HepG2 (cell line): Measurements from ENCODE around the gene DYRK2. TPM values are rescaled to one million over a fixed set of nuclear protein-coding genes. Genes with fewer than 3 reads are reported as not detected.

ENCODE experiments used
- CREBL2 ChIP-seq: sonication (generic); formaldehyde crosslinking; IDR thresholded peaks from 2 replicates; pipeline ENCODE4 v1.8.1; 2023; ENCODE audit warnings: missing genetic modification reagents, mild to moderate bottlenecking, borderline replicate concordance
- EHMT2 ChIP-seq: fragments of 200-600 bp; sonication (generic); IDR thresholded peaks from 2 replicates; pipeline ENCODE4 v1.7.0; 2017; ENCODE audit warnings: antibody characterized with exemption, low read depth, low read length, borderline replicate concordance
- ESRRA ChIP-seq: sonication (generic); formaldehyde crosslinking; IDR thresholded peaks from 2 replicates; pipeline ENCODE4 v1.5.1; 2020; ENCODE audit warnings: mild to moderate bottlenecking, low read depth, missing genetic modification reagents
- HMG20A ChIP-seq: IDR thresholded peaks from 2 replicates; pipeline ENCODE4 v1.6.1; 2016; ENCODE audit warnings: borderline replicate concordance
- HNRNPH1 ChIP-seq: fragments of 200-400 bp; formaldehyde crosslinking; optimal IDR thresholded peaks from 2 replicates; pipeline ENCODE3; 2017; ENCODE audit warnings: mild to moderate bottlenecking, low read depth, low read length
- HOXA9 ChIP-seq: sonication (generic); formaldehyde crosslinking; IDR thresholded peaks from 2 replicates; pipeline ENCODE4 v1.8.1; 2022; ENCODE audit warnings: missing genetic modification reagents, mild to moderate bottlenecking, moderate library complexity, borderline replicate concordance
- KAT2B ChIP-seq: fragments of 150-350 bp; IDR thresholded peaks from 2 replicates; pipeline ENCODE4 v1.6.1; 2014; ENCODE audit warnings: low read depth, low read length, borderline replicate concordance
- KMT2A ChIP-seq: sonication (generic); formaldehyde crosslinking; IDR thresholded peaks from 2 replicates; pipeline ENCODE4 v1.4.0; 2020; ENCODE audit warnings: missing genetic modification reagents
- MAFK ChIP-seq, 2 experiments: IDR thresholded peaks in 1 of 2; conservative IDR thresholded peaks in 1 of 2; 2 replicates each; pipeline ENCODE4 v1.6.1; 2011; ENCODE audit warnings: improper control_type of control experiment in 2 of 2, low read length in 2 of 2
- NFE2 ChIP-seq: sonication (generic); formaldehyde crosslinking; IDR thresholded peaks from 2 replicates; pipeline ENCODE4 v1.4.0; 2020; ENCODE audit warnings: missing genetic modification reagents
- PHB2 ChIP-seq: fragments of 450-650 bp; IDR thresholded peaks from 2 replicates; pipeline ENCODE4 v1.6.1; 2018; ENCODE audit not compliant: partially characterized antibody
- RARG ChIP-seq: sonication (generic); formaldehyde crosslinking; IDR thresholded peaks from 2 replicates; pipeline ENCODE4 v1.4.0; 2020; ENCODE audit warnings: low read depth, mild to moderate bottlenecking, missing genetic modification reagents
- RBM39 ChIP-seq: fragments of 200-400 bp; formaldehyde crosslinking; IDR thresholded peaks from one replicate; pipeline ENCODE4 v1.6.1; 2018; ENCODE audit warnings: antibody characterized with exemption, mild to moderate bottlenecking, low read depth, low read length; ENCODE audit not compliant: poor library complexity, severe bottlenecking
- SAP130 ChIP-seq: IDR thresholded peaks from 2 replicates; pipeline ENCODE4 v1.6.1; 2016; ENCODE audit warnings: low read depth
- TEAD2 ChIP-seq: sonication (generic); formaldehyde crosslinking; IDR thresholded peaks from 2 replicates; pipeline ENCODE4 v1.9.0; 2021; ENCODE audit warnings: missing genetic modification reagents
- TFAP4 ChIP-seq: sonication (generic); IDR thresholded peaks from 2 replicates; pipeline ENCODE4 v1.6.1; 2016; ENCODE audit warnings: low read depth, borderline replicate concordance
- TIGD3 ChIP-seq: sonication (generic); formaldehyde crosslinking; IDR thresholded peaks from 2 replicates; pipeline ENCODE4 v1.5.1; 2020; ENCODE audit warnings: mild to moderate bottlenecking, missing genetic modification reagents, borderline replicate concordance
- ZBTB42 ChIP-seq: sonication (generic); formaldehyde crosslinking; IDR thresholded peaks from 2 replicates; pipeline ENCODE4 v1.5.0; 2020; ENCODE audit warnings: mild to moderate bottlenecking, missing genetic modification reagents
- ZFP37 ChIP-seq: sonication (generic); formaldehyde crosslinking; IDR thresholded peaks from 2 replicates; pipeline ENCODE4 v1.4.0; 2020; ENCODE audit warnings: missing genetic modification reagents, borderline replicate concordance
- ZFP62 ChIP-seq: sonication (generic); formaldehyde crosslinking; IDR thresholded peaks from 2 replicates; pipeline ENCODE4 v1.4.0; 2020; ENCODE audit warnings: missing genetic modification reagents
- ZKSCAN8 ChIP-seq: IDR thresholded peaks from 2 replicates; pipeline ENCODE4 v1.6.1; 2016; ENCODE audit warnings: borderline replicate concordance, missing genetic modification reagents, missing compliant biosample characterization
- ZNF329 ChIP-seq: sonication (generic); formaldehyde crosslinking; IDR thresholded peaks from 2 replicates; pipeline ENCODE4 v1.9.0; 2021; ENCODE audit warnings: low read depth, mild to moderate bottlenecking, missing genetic modification reagents
- ZNF512B ChIP-seq: sonication (generic); formaldehyde crosslinking; IDR thresholded peaks from 2 replicates; pipeline ENCODE4 v1.5.1; 2020; ENCODE audit warnings: missing genetic modification reagents, mild to moderate bottlenecking, borderline replicate concordance
- ZUFSP ChIP-seq: sonication (generic); formaldehyde crosslinking; IDR thresholded peaks from 2 replicates; pipeline ENCODE4 v1.9.0; 2021; ENCODE audit warnings: missing genetic modification reagents, mild to moderate bottlenecking, borderline replicate concordance
- polyA plus RNA-seq, 8 experiments: library from polyadenylated mRNA; depleted of rRNA in 3 of 8; stranded (reverse) in 7 of 8; unstranded in 1 of 8; fragments of >200 nt; fragmentation: Illumina TruSeq in 4 of 8; extraction: Trizol in 4 of 8; gene quantifications; 2 replicates each; pipeline versions ENCODE4 v1.2.1 to v1.2.3, GENCODE V29; 2011 to 2016; ENCODE audit warnings: low read depth in 4 of 8, missing spikeins in 1 of 8, mixed read lengths in 1 of 8; ENCODE audit not compliant: insufficient read depth in 1 of 8
- total RNA-seq, 5 experiments: library from RNA; depleted of rRNA; stranded (reverse); fragments of >200 nt; fragmentation: Illumina TruSeq; extraction: Trizol; gene quantifications; 2 replicates each; pipeline ENCODE4 v1.2.3, GENCODE V29; 2016; ENCODE audit warnings: low read depth in 1 of 5

DYRK2 gene
- total and polyA plus RNA-seq, 2 of the 13 experiments (the other 11 are each of a cell fraction or from before 2014, with no cell fraction given), result 8.2 to 11.5 TPM

GRCh38 chr12:67647799-67648520 lies 585 bp upstream of the DYRK2 start (continued):
- no peak for TF ChIP-seq ZUFSP (CRISPR knock-in tag)
- TF ChIP-seq HOXA9 (CRISPR knock-in tag), result no peak
- TF ChIP-seq ZNF512B (CRISPR knock-in tag), result no peak
- no peak for TF ChIP-seq PHB2
- TF ChIP-seq RARG (CRISPR knock-in tag), result no peak
- TF ChIP-seq ZNF329 (CRISPR knock-in tag), result no peak
- TF ChIP-seq TFAP4, result peak; percentile 49; the same call in 1 of the 2 replicates
- TF ChIP-seq MAFK (conservative IDR thresholded peaks at IDR 0.05 in 1 of 2, IDR thresholded peaks at IDR 0.05 in 1 of 2; ENCODE audit: low read length in 2 of 2), result no peak
- no peak for TF ChIP-seq ESRRA (CRISPR knock-in tag)
- no peak for TF ChIP-seq HMG20A (CRISPR knock-in tag)
- TF ChIP-seq ZKSCAN8 (CRISPR knock-in tag), result no peak
- no peak for TF ChIP-seq ZFP37 (CRISPR knock-in tag)
- no peak for TF ChIP-seq EHMT2
- TF ChIP-seq TIGD3, result no peak
- TF ChIP-seq RBM39, result no peak
- no peak for TF ChIP-seq CREBL2
- TF ChIP-seq HNRNPH1, result no peak
- TF ChIP-seq ZBTB42 (CRISPR knock-in tag), result no peak
- no peak for TF ChIP-seq KAT2B
- TF ChIP-seq ZFP62, result no peak
- TF ChIP-seq KMT2A (CRISPR knock-in tag), result no peak
- TF ChIP-seq SAP130, result peak; percentile 82
- no peak for TF ChIP-seq TEAD2 (CRISPR knock-in tag)
- TF ChIP-seq NFE2 (CRISPR knock-in tag), result no peak
